ENCODE data around the gene CTNNBL1. TPM values are rescaled to one million over a fixed set of nuclear protein-coding genes. Genes with fewer than 3 reads are reported as not detected.

Gene CTNNBL1
- total RNA-seq, 2 donors from 2014 or later: 36.6 to 50.7 TPM

- TF ChIP-seq CTCF (IDR thresholded peaks at IDR 0.05): no peak
- H3K27ac ChIP-seq: no peak overlapping the region
- H3K4me1 ChIP-seq: no peaks in the 10 kb centered on the region
- no peak overlapping the region for H3K4me3 ChIP-seq
- no peaks in the 10 kb centered on the region for H3K9me3 ChIP-seq
- H3K36me3 ChIP-seq: no peaks in the 10 kb centered on the region
- DNase-seq: no peak
- intact Hi-C loops (cut with DNase I): no loop called here
- no peak overlapping the region for H3K9ac ChIP-seq (ENCODE audit: low read depth in 2 of 2, low read length in 2 of 2)
- H3K27me3 ChIP-seq: no peaks in the 10 kb centered on the region
These were observed 63.7 kb downstream of the CTNNBL1 start for GRCh38 chr20:37757550-37757949.

GRCh38 chr20:37758332-37758731 lies 64.5 kb downstream of the CTNNBL1 start:
- H3K9ac ChIP-seq (ENCODE audit: low read depth in 2 of 2, low read length in 2 of 2): no peak overlapping the region
- intact Hi-C loops (cut with DNase I): no loop called here
- no peak for TF ChIP-seq CTCF (IDR thresholded peaks at IDR 0.05)

GRCh38 chr20:37759052-37759553 lies 65.3 kb downstream of the CTNNBL1 start:
- H3K4me1 ChIP-seq: no peaks in the 10 kb centered on the region
- H3K27me3 ChIP-seq: no peaks in the 10 kb centered on the region
- no peak for DNase-seq
- intact Hi-C loops (cut with DNase I): no loop called here
- H3K27ac ChIP-seq: no peak overlapping the region
- no peaks in the 10 kb centered on the region for H3K9me3 ChIP-seq
- H3K4me3 ChIP-seq: no peak overlapping the region
- TF ChIP-seq CTCF (IDR thresholded peaks at IDR 0.05): no peak
- H3K9ac ChIP-seq (ENCODE audit: low read depth in 2 of 2, low read length in 2 of 2): no peak overlapping the region
- no peaks in the 10 kb centered on the region for H3K36me3 ChIP-seq

More at GRCh38 chr20:37758332-37758731, 64.5 kb downstream of the CTNNBL1 start:
- Histone ChIP-seq H3K27ac (no peak overlapping the region), H3K36me3 (no peaks in the 10 kb centered on the region), H3K4me1 (no peaks in the 10 kb centered on the region), H3K4me3 (no peak overlapping the region), H3K27me3 (no peaks in the 10 kb centered on the region), H3K9me3 (no peaks in the 10 kb centered on the region)
- DNase-seq: no peak

- H3K4me3 ChIP-seq: no peak overlapping the region
- intact Hi-C loops (cut with DNase I): no loop called here
- H3K9ac ChIP-seq (ENCODE audit: low read depth in 2 of 2, low read length in 2 of 2): no peak overlapping the region
- H3K4me1 ChIP-seq: no peaks in the 10 kb centered on the region
- no peaks in the 10 kb centered on the region for H3K27me3 ChIP-seq
- no peak for TF ChIP-seq CTCF (IDR thresholded peaks at IDR 0.05)
- H3K27ac ChIP-seq: no peak overlapping the region
- no peaks in the 10 kb centered on the region for H3K9me3 ChIP-seq
- DNase-seq: no peak
- H3K36me3 ChIP-seq: no peaks in the 10 kb centered on the region
These were observed 66.0 kb downstream of the CTNNBL1 start for GRCh38 chr20:37759761-37760209.

- no peak overlapping the region for H3K27ac ChIP-seq
- intact Hi-C loops (cut with DNase I): no loop called here
- no peak for DNase-seq
- H3K4me1 ChIP-seq: no peaks in the 10 kb centered on the region
- H3K36me3 ChIP-seq: no peaks in the 10 kb centered on the region
- H3K4me3 ChIP-seq: no peak overlapping the region
- no peak for TF ChIP-seq CTCF (IDR thresholded peaks at IDR 0.05)
- no peak overlapping the region for H3K9ac ChIP-seq (ENCODE audit: low read depth in 2 of 2, low read length in 2 of 2)
- no peaks in the 10 kb centered on the region for H3K9me3 ChIP-seq
- H3K27me3 ChIP-seq: no peaks in the 10 kb centered on the region
These were observed 66.5 kb downstream of the CTNNBL1 start for GRCh38 chr20:37760322-37760721.

Data from colonic mucosa (tissue), 4 donors.